Panc1 (cell line): Measurements from ENCODE around the gene CFAP157.

ENCODE experiments used
- CTCF ChIP-seq: fragments of 450-650 bp; IDR thresholded peaks from 2 replicates; pipeline ENCODE4 v1.5.1; 2017; ENCODE audit warnings: mild to moderate bottlenecking
- SIN3A ChIP-seq: IDR thresholded peaks from 2 replicates; pipeline ENCODE4 v1.6.1; 2012; ENCODE audit warnings: low read depth, mild to moderate bottlenecking, low read length, moderate library complexity, borderline replicate concordance; ENCODE audit not compliant: insufficient read depth

- TF ChIP-seq CTCF (no peak), SIN3A (no peak)
Measured at GRCh38 chr9:127722055-127722745, 15.4 kb downstream of the CFAP157 start.
